OCI-LY7 (cell line): Measurements from ENCODE around the gene PLPP4. TPM values are rescaled to one million over a fixed set of nuclear protein-coding genes. Genes with fewer than 3 reads are reported as not detected.

Experiments used
- BruUV-seq: library from RNA; stranded (reverse); fragments of 400-500 nt; replicated peaks from 2 replicates; lab custom pipeline; 2021; lab: Mats Ljungman, UMichigan
- CTCF ChIA-PET: fragments of 300-600 bp; sonication (Branson Sonifier 250); formaldehyde crosslinking; loops from one replicate; lab custom pipeline; 2022; ENCODE audit warnings: antibody characterized with exemption; ENCODE audit not compliant: unreplicated experiment; lab: Charles Lee
- POLR2A ChIA-PET: fragments of 300-600 bp; sonication (Branson Sonifier 250); formaldehyde crosslinking; loops from one replicate; lab custom pipeline; 2022; ENCODE audit warnings: antibody characterized with exemption; lab: Charles Lee
- DNase-seq: peaks from one replicate; pipeline ENCODE4 v3.0.0-alpha.2; 2015; ENCODE audit warnings: low spot score
- H2AFZ ChIP-seq: fragments of 200-600 bp; sonication (generic), shearing (Covaris generic); 2 replicates; pipeline ENCODE4 v1.6.1; 2014; ENCODE audit warnings: mild to moderate bottlenecking, antibody characterized with exemption, low read length, moderate library complexity
- H3K27ac ChIP-seq: fragments of 200-600 bp; sonication (generic); 2 replicates; pipeline ENCODE4 v1.5.1; 2014; ENCODE audit warnings: mixed run types, low read depth, mild to moderate bottlenecking, moderate library complexity, low read length, inconsistent platforms; ENCODE audit not compliant: poor library complexity, severe bottlenecking
- H3K36me3 ChIP-seq: fragments of 200-600 bp; sonication (generic); 2 replicates; pipeline ENCODE4 v1.6.1; 2014; ENCODE audit warnings: mild to moderate bottlenecking, antibody characterized with exemption, low read length, moderate library complexity, mixed read lengths; ENCODE audit not compliant: insufficient read depth
- H3K4me1 ChIP-seq: fragments of 200-600 bp; sonication (generic); 2 replicates; pipeline ENCODE4 v1.5.1; 2014; ENCODE audit warnings: mild to moderate bottlenecking, low read length; ENCODE audit not compliant: insufficient read depth, poor library complexity, severe bottlenecking
- H3K4me2 ChIP-seq: fragments of 200-600 bp; sonication (generic); 2 replicates; pipeline ENCODE4 v1.6.1; 2014; ENCODE audit warnings: mild to moderate bottlenecking, low read length
- H3K4me3 ChIP-seq: fragments of 200-600 bp; sonication (generic); 2 replicates; pipeline ENCODE4 v1.5.1; 2014; ENCODE audit warnings: mild to moderate bottlenecking, low read depth, low read length; ENCODE audit not compliant: poor library complexity, severe bottlenecking
- H3K79me2 ChIP-seq: fragments of 200-600 bp; sonication (generic); 2 replicates; pipeline ENCODE4 v1.6.1; 2016; ENCODE audit warnings: low read depth, mild to moderate bottlenecking, low read length, moderate library complexity, mixed read lengths; ENCODE audit not compliant: insufficient read depth
- H3K9me2 ChIP-seq: fragments of 200-600 bp; sonication (generic); 2 replicates; pipeline ENCODE4 v1.6.1; 2016; ENCODE audit warnings: mild to moderate bottlenecking, low read length, mixed read lengths; ENCODE audit not compliant: insufficient read depth
- H3K9me3 ChIP-seq: fragments of 200-600 bp; sonication (generic); 2 replicates; pipeline ENCODE4 v1.6.1; 2014; ENCODE audit warnings: mild to moderate bottlenecking, mixed run types, low read length, mixed read lengths
- H4K20me1 ChIP-seq: fragments of 200-600 bp; sonication (generic); 2 replicates; pipeline ENCODE4 v1.6.1; 2014; ENCODE audit warnings: mild to moderate bottlenecking, antibody characterized with exemption, low read length, moderate library complexity, mixed read lengths; ENCODE audit not compliant: insufficient read depth
- CTCF ChIP-seq: fragments of 200-600 bp; sonication (generic); conservative IDR thresholded peaks from 2 replicates; pipeline ENCODE4 v1.5.1; 2014; ENCODE audit warnings: mild to moderate bottlenecking, antibody characterized with exemption, low read length, moderate library complexity, mixed read lengths
- EZH2phosphoT487 ChIP-seq: fragments of 200-600 bp; sonication (generic); IDR thresholded peaks from 2 replicates; pipeline ENCODE4 v1.6.1; 2018; ENCODE audit warnings: low read depth, borderline replicate concordance, mild to moderate bottlenecking, mixed run types, antibody characterized with exemption, low read length, moderate library complexity, mixed read lengths
- intact Hi-C: fragments of 100-400 bp; cut with micrococcal nuclease; formaldehyde crosslinking; loops from one replicate; pipeline ENCODE4 v1.10.0; 2022; ENCODE audit not compliant: unreplicated experiment
- total RNA-seq, 2 experiments: library from RNA; depleted of rRNA in 1 of 2; stranded (reverse); fragments of >200 nt in 1 of 2; shearing (Covaris generic) in 1 of 2; gene quantifications; 2 replicates each; pipeline ENCODE4 v1.2.3, GENCODE V29; 2014 to 2022

Gene PLPP4
- total RNA-seq, 2 experiments from 2014 or later: not detected

DNA sequence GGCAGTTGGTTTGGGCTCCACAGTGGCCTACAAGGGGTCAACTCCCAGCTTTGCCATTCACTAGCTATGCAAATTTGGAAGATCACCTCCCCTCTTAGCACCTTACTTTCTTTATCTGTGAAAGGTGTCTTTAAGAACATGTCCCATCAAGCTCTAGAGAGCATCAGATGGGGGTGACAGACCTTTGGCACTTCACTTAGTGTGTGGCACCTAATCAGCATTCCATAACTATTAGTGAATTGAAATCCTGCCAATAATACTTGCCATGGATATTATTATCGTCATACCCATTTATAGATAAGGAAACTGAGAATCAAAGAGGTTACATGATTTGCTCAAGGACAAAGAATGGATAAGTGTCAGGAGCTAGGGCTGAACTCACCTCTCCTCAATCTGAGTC is 51.9 kb downstream of the PLPP4 start:
- POLR2A ChIA-PET: interaction anchor here (1.2 kb wide), 1 partner anchor 9 kb away, joined by 4 read pairs; no protein-coding TSS in a partner anchor
- TF ChIP-seq EZH2phosphoT487: no peak
- no peak for TF ChIP-seq CTCF
- no peak for DNase-seq
- no TSS peak for BruUV-seq
- Histone ChIP-seq H3K9me2 (no peaks in the 10 kb centered on the region), H3K4me3 (no peak overlapping the region), H3K79me2 (no peaks in the 10 kb centered on the region), H2AFZ (no peak overlapping the region), H4K20me1 (no peaks in the 10 kb centered on the region), H3K36me3 (no peaks in the 10 kb centered on the region), H3K4me1 (no peaks in the 10 kb centered on the region), H3K27ac (no peak overlapping the region), H3K4me2 (no peak overlapping the region), H3K9me3 (no peaks in the 10 kb centered on the region)
- CTCF ChIA-PET: no interaction called here
- intact Hi-C loops: no loop called here

DNA sequence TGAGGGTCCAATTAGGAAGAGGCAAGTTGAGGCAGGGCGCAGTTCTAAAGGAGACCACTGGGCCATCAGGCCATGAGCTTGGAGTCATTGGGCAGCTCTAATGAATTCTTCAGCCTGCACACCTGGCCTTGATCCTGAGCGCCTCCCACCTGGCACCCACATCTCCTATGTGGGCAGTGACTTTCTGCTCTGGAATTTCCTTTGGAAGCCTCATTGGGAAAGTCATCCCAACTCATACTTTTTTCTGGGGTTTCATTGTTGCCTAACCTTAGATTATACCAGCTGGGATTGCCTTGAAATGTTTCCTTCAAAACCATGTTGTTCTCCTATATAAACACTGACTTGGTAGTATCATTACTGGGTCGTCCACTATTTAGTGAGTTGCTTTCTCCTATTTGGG is 54.1 kb downstream of the PLPP4 start:
- intact Hi-C loops: no loop called here
- H2AFZ ChIP-seq: no peak overlapping the region
- ChIA-PET CTCF (no interaction called here), POLR2A (no interaction called here)
- no peaks in the 10 kb centered on the region for H3K9me2 ChIP-seq
- H3K4me1 ChIP-seq: no peaks in the 10 kb centered on the region
- H3K27ac ChIP-seq: no peak overlapping the region
- no peaks in the 10 kb centered on the region for H3K36me3 ChIP-seq
- TF ChIP-seq CTCF: no peak
- no peak for TF ChIP-seq EZH2phosphoT487
- no peak for DNase-seq
- no TSS peak for BruUV-seq
- H4K20me1 ChIP-seq: no peaks in the 10 kb centered on the region
- H3K4me2 ChIP-seq: no peak overlapping the region
- H3K9me3 ChIP-seq: no peaks in the 10 kb centered on the region
- no peaks in the 10 kb centered on the region for H3K79me2 ChIP-seq
- no peak overlapping the region for H3K4me3 ChIP-seq

DNA sequence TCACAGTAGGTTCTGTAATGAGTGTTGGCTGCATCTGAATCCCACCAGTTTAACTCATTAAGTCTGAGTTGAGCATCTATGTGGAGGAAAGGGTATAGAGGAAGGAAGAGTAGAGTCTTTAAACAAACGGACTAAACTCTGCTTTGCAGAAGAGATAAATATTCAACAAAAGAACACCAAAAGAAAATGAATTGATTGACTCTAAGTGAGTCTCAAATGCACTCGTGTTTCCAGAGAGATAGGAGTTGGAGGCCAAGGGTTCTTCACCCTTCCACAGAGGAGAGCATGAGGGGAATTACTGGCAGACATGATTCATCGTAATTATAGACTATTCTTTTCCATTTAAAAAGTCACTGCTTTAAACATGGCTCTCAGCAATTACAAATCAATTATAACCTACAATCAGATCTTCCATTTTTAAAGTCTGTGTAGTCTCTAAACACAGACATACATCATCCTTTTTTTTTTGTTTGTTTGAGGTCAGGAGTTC is 56.3 kb downstream of the PLPP4 start:
- Histone ChIP-seq H3K9me2 (no peaks in the 10 kb centered on the region), H4K20me1 (no peaks in the 10 kb centered on the region), H2AFZ (no peak overlapping the region), H3K79me2 (no peaks in the 10 kb centered on the region), H3K27ac (no peak overlapping the region), H3K4me3 (no peak overlapping the region), H3K36me3 (no peaks in the 10 kb centered on the region), H3K9me3 (no peaks in the 10 kb centered on the region), H3K4me1 (no peaks in the 10 kb centered on the region), H3K4me2 (no peak overlapping the region)
- CTCF ChIA-PET: no interaction called here
- BruUV-seq: no TSS peak
- POLR2A ChIA-PET: no interaction called here
- no peak for DNase-seq
- intact Hi-C loops: no loop called here
- TF ChIP-seq EZH2phosphoT487: no peak
- TF ChIP-seq CTCF: no peak
